NCI-H146 treated with DMSO at 0.1 percent for 48 hours (cell line): ENCODE measurements around the gene PALS1.
A peak's percentile ranks its signal among the peaks of the same experiment; 100 is the strongest.
"Not testable (repeated sequence)": the region's sequence is repeated elsewhere in the genome, so short reads cannot be mapped to it uniquely, and the experiment has no call there.

Experiments
- DNase-seq: peaks from one replicate; lab custom pipeline; 2025; ENCODE audit not compliant: unreplicated experiment; lab: John Stamatoyannopoulos, UW

The PALS1 gene

GRCh38 chr14:67257906-67258305 lies 16.7 kb downstream of the PALS1 start:
- no peak for DNase-seq

GRCh38 chr14:67260965-67261364 lies 19.7 kb downstream of the PALS1 start:
- no peak for DNase-seq

- DNase-seq: no peak
Observed at GRCh38 chr14:67263499-67264149, 22.4 kb downstream of the PALS1 start.

GRCh38 chr14:67265131-67265530 lies 23.9 kb downstream of the PALS1 start:
- DNase-seq: no peak

- DNase-seq: no peak
Observed at GRCh38 chr14:67267576-67268328, 26.5 kb downstream of the PALS1 start.

- no peak for DNase-seq
Observed at GRCh38 chr14:67268426-67269150, 27.4 kb downstream of the PALS1 start.

- DNase-seq: no peak
Observed at GRCh38 chr14:67269298-67270060, 28.2 kb downstream of the PALS1 start.

GRCh38 chr14:67270145-67270753 lies 29.0 kb downstream of the PALS1 start:
- DNase-seq: no peak

GRCh38 chr14:67270933-67271332 lies 29.7 kb downstream of the PALS1 start:
- no peak for DNase-seq

- not testable (repeated sequence) for DNase-seq
Observed at GRCh38 chr14:67273281-67273680, 32.0 kb downstream of the PALS1 start.

- DNase-seq: no peak
Observed at GRCh38 chr14:67276131-67276530, 34.9 kb downstream of the PALS1 start.

GRCh38 chr14:67280506-67280905 lies 39.3 kb downstream of the PALS1 start:
- DNase-seq: no peak

- DNase-seq: peak; percentile 10
Observed at GRCh38 chr14:67285876-67286452, 44.7 kb downstream of the PALS1 start.
